ENCODE data around the gene NWD2. TPM values are rescaled to one million over a fixed set of nuclear protein-coding genes. Genes with fewer than 3 reads are reported as not detected.

The NWD2 gene
- total and polyA plus RNA-seq, 10 donors: 0.05 TPM; not detected in 9

DNA sequence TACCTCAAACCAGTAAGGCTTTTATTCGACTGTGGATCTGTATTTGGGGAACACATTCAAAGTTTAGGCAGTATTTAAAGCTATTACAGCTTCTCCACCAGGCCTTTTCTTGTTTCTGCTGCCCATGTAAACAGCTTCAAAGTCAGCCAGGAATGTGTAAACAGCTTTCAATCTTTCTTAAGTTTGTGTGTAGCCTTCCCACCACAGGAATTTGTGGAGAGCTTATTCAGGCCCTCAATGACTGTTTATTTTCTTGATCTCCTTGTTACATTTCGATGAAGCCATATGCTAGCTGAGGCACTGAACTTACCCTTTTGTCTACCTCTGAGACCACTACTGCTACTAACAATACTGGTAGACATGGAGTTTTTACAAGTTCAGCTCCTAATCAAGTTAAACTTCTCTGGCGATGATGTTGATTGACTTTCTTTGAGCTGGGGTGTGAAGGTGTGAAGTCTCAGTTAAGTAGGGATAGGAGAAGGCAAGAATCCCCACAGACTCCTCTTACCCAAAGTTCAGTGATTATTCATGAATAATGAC, 72.6 kb downstream of the NWD2 start:
- Histone ChIP-seq H3K36me3 (no peaks in the 10 kb centered on the region), H3K9me3 (peaks cover 0 to 15% (median 2%) of the 10 kb centered on the region in 8 donors), H3K4me3 (no peak overlapping the region), H3K4me1 (no peaks in the 10 kb centered on the region), H3K27ac (no peak overlapping the region), H3K27me3 (replicated peaks in 1 of 7) (peaks cover 0 to 9% (median 0%) of the 10 kb centered on the region in 7 donors)
- TF ChIP-seq POLR2A (IDR thresholded peaks at IDR 0.05): no peak
- no peak for TF ChIP-seq POLR2AphosphoS5 (IDR thresholded peaks at IDR 0.05)
- TF ChIP-seq, protein P1, sequence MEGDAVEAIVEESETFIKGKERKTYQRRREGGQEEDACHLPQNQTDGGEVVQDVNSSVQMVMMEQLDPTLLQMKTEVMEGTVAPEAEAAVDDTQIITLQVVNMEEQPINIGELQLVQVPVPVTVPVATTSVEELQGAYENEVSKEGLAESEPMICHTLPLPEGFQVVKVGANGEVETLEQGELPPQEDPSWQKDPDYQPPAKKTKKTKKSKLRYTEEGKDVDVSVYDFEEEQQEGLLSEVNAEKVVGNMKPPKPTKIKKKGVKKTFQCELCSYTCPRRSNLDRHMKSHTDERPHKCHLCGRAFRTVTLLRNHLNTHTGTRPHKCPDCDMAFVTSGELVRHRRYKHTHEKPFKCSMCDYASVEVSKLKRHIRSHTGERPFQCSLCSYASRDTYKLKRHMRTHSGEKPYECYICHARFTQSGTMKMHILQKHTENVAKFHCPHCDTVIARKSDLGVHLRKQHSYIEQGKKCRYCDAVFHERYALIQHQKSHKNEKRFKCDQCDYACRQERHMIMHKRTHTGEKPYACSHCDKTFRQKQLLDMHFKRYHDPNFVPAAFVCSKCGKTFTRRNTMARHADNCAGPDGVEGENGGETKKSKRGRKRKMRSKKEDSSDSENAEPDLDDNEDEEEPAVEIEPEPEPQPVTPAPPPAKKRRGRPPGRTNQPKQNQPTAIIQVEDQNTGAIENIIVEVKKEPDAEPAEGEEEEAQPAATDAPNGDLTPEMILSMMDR (IDR thresholded peaks at IDR 0.05 in 8 of 11, conservative IDR thresholded peaks at IDR 0.05 in 3 of 11): no peak
- no peak for DNase-seq
- WGBS, 5 donors: 27 to 41% (median 36%) methylated on average over 3 of the region's 3 CpGs
- intact Hi-C loops (cut with DNase I; ENCODE audit: low total_unique reads): no loop called here

DNA sequence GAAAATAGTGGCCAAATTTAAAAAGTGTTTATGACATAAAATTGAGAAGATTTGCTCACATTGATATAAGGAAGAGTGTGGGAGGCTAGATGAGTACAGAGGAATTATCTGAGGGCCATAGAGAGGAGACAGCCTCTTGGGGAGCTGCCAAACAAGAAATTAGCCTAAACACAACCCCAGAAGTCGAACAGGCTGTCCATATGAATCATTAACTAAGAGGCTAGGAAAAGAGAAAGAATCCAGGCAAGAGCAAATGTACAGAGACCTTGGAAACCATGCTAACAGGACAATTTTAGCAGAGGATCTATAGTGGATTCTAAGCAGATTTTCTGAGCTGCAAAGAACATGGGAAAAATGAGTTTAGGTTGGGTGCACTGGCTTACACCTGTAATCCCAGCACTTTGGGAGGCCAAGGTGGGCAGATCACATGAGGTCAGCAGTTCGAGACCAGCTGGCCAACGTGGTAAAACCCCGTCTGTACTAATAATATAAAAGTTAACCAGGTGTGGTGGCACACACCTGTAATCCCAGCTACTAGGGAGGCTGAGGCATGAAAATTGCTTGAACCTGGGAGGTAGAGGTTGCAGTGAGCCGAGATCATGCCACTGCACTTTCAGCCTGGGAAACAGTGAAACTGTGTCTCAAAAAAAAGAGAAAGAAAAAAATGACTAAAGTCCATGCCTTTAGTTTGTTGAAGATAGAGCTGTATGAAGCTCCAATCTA, 76.1 kb downstream of the NWD2 start:
- DNase-seq: no peak
- intact Hi-C loops (cut with DNase I; ENCODE audit: low total_unique reads): no loop called here
- peaks cover 0 to 9% (median 0%) of the 10 kb centered on the region in 7 donors for H3K27me3 ChIP-seq (replicated peaks in 1 of 7)
- H3K4me3 ChIP-seq: no peak overlapping the region
- no peaks in the 10 kb centered on the region for H3K9me3 ChIP-seq
- WGBS, 5 donors: 32 to 71% (median 58%) methylated on average over 5 of the region's 5 CpGs
- H3K4me1 ChIP-seq: no peaks in the 10 kb centered on the region
- H3K36me3 ChIP-seq: no peaks in the 10 kb centered on the region
- H3K27ac ChIP-seq: no peak overlapping the region
- TF ChIP-seq POLR2A (IDR thresholded peaks at IDR 0.05) (no peak), POLR2AphosphoS5 (IDR thresholded peaks at IDR 0.05) (no peak)
- TF ChIP-seq, protein P1 (IDR thresholded peaks at IDR 0.05 in 8 of 11, conservative IDR thresholded peaks at IDR 0.05 in 3 of 11): no peak

DNA sequence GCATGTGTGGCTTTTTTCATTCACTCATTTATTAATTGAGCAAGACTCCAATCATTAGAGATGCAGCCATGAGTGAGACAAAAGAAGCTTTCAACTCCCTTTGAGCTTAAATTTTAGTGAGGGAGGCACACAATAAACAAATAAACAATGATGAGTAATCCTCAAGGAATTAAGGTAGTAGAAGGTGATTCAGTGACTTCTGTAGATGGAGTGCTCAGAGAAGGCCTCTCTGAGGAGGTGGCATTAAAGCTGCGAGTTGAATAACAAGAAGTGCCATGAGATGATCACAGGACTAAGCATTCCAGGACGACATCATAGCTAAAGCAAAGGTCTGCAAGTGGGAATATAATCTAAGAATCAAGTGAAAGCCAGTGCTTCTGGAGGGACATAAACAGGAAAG, 77.6 kb downstream of the NWD2 start:
- Histone ChIP-seq H3K4me1 (no peaks in the 10 kb centered on the region), H3K9me3 (no peaks in the 10 kb centered on the region), H3K27ac (no peak overlapping the region), H3K27me3 (replicated peaks in 1 of 7) (peaks cover 0 to 9% (median 0%) of the 10 kb centered on the region in 7 donors), H3K36me3 (no peaks in the 10 kb centered on the region), H3K4me3 (no peak overlapping the region)
- no peak for DNase-seq
- no peak for TF ChIP-seq POLR2AphosphoS5 (IDR thresholded peaks at IDR 0.05)
- TF ChIP-seq POLR2A (IDR thresholded peaks at IDR 0.05): no peak
- TF ChIP-seq, protein P1 (IDR thresholded peaks at IDR 0.05 in 8 of 11, conservative IDR thresholded peaks at IDR 0.05 in 3 of 11): no peak
- intact Hi-C loops (cut with DNase I; ENCODE audit: low total_unique reads): no loop called here
- 54 to 74% (median 70%) methylated on average over 2 of the region's 2 CpGs for WGBS, 5 donors

DNA sequence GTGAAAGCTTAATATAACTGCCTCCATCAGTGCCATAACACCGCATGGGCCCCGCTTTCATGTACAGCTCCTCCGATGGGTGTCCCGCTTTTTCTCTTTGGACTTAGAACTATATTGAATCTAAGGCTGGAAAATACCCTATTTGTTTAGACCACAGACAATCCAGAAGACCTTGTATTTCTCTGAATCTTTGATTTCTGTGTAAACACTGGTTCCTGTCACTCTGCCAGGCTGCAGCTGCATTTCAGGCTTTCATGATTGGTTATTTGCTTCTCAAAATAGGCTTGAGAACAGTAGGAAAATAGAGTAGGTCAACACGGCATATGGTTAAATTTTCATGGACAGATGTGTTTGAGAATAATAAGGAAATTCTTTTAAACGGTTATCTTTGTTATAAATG, 80.0 kb downstream of the NWD2 start:
- DNase-seq: no peak
- TF ChIP-seq, protein P1 (IDR thresholded peaks at IDR 0.05 in 8 of 11, conservative IDR thresholded peaks at IDR 0.05 in 3 of 11): no peak
- TF ChIP-seq POLR2A (IDR thresholded peaks at IDR 0.05): no peak
- TF ChIP-seq POLR2AphosphoS5 (IDR thresholded peaks at IDR 0.05): no peak
- H3K4me3 ChIP-seq: no peak overlapping the region
- H3K27ac ChIP-seq: no peak overlapping the region
- H3K36me3 ChIP-seq: no peaks in the 10 kb centered on the region
- H3K27me3 ChIP-seq (replicated peaks in 1 of 7): peaks cover 0 to 9% (median 0%) of the 10 kb centered on the region in 7 donors
- H3K4me1 ChIP-seq: no peaks in the 10 kb centered on the region
- intact Hi-C loops (cut with DNase I; ENCODE audit: low total_unique reads): no loop called here
- 87 to 92% (median 87%) methylated on average over 6 of the region's 6 CpGs for WGBS, 5 donors
- H3K9me3 ChIP-seq: peaks cover 0 to 10% (median 0%) of the 10 kb centered on the region in 8 donors

Measured in spleen (tissue), 11 donors.